ENCODE measurements around the gene SYT2. TPM values are rescaled to one million over a fixed set of nuclear protein-coding genes. Genes with fewer than 3 reads are reported as not detected.
"Not testable (repeated sequence)": the region's sequence is repeated elsewhere in the genome, so short reads cannot be mapped to it uniquely, and the experiment has no call there.

Gene SYT2
- total RNA-seq, 1 experiment from 2014 or later: 0.09 TPM

DNA sequence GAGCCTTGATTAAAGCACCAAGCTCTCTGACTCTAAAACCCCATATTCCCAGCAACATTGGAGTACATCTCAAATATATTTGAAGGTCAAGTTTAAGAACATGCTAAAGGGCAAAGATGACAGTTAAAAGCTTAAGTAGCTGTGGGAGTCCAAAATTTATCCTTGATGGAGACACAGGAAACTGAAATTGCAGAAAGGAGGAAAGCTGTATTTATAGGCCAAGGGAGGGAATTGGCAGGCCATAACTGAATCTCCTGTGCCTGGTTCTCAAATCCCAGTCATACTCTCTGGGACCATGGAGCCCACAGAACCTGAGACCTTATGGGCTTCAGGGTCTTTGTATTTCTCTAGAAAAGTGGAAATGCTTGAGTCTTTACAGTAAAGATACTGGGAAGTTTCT lies 167.8 kb downstream of the SYT2 start:
- H3K36me3 Mint-ChIP-seq (ENCODE audit: insufficient read depth, unreplicated experiment); H3K27me3 Mint-ChIP-seq (ENCODE audit: insufficient read depth, unreplicated experiment); H3K36me3 ChIP-seq (ENCODE audit: control insufficient read depth, insufficient read depth, low read length); intact Hi-C loops (cut with micrococcal nuclease; ENCODE audit: unreplicated experiment); BruUV-seq (replicated peaks); POLR2A ChIA-PET; H3K9me3 Mint-ChIP-seq (ENCODE audit: unreplicated experiment); H3K4me3 Mint-ChIP-seq (ENCODE audit: unreplicated experiment); DNase-seq; H3K27ac Mint-ChIP-seq (ENCODE audit: unreplicated experiment); H3K27me3 ChIP-seq (replicated peaks; ENCODE audit: control insufficient read depth, insufficient read depth, low read length); H3K9me3 ChIP-seq; CTCF ChIA-PET; H3K4me3 ChIP-seq (ENCODE audit: low read depth, low read length): not testable (repeated sequence)
- peaks cover 19% of the 10 kb centered on the region for H3K4me1 ChIP-seq
- peaks cover 35% of the 10 kb centered on the region for H3K4me1 Mint-ChIP-seq (ENCODE audit: low read depth, unreplicated experiment)

- H3K4me3 ChIP-seq (ENCODE audit: low read depth, low read length); intact Hi-C loops (cut with micrococcal nuclease; ENCODE audit: unreplicated experiment); H3K4me3 Mint-ChIP-seq (ENCODE audit: unreplicated experiment); H3K9me3 ChIP-seq; POLR2A ChIA-PET; BruUV-seq (replicated peaks); H3K36me3 ChIP-seq (ENCODE audit: control insufficient read depth, insufficient read depth, low read length); H3K9me3 Mint-ChIP-seq (ENCODE audit: unreplicated experiment); H3K27me3 Mint-ChIP-seq (ENCODE audit: insufficient read depth, unreplicated experiment); DNase-seq; H3K27ac Mint-ChIP-seq (ENCODE audit: unreplicated experiment); H3K27me3 ChIP-seq (replicated peaks; ENCODE audit: control insufficient read depth, insufficient read depth, low read length); H3K36me3 Mint-ChIP-seq (ENCODE audit: insufficient read depth, unreplicated experiment); CTCF ChIA-PET: not testable (repeated sequence)
- H3K4me1 ChIP-seq: peaks cover 19% of the 10 kb centered on the region
- H3K4me1 Mint-ChIP-seq (ENCODE audit: low read depth, unreplicated experiment): peaks cover 29% of the 10 kb centered on the region
Measured at GRCh38 chr1:202540858-202541257, 169.4 kb downstream of the SYT2 start.

Other genes starting within 250 kb of the SYT2 start
- 62.7 and 67.5 TPM in 2 replicates for gene KDM5B, start 98.0 kb upstream of the SYT2 start, total RNA-seq (2022)
- 1.4 TPM in 1 of 2 replicates, not detected in the other for gene PCAT6, start 100.5 kb upstream of the SYT2 start, total RNA-seq (2022)
- 9.2 and 9.6 TPM in 2 replicates for gene RABIF, start 178.7 kb upstream of the SYT2 start, total RNA-seq (2022)
- 23.2 and 23.6 TPM in 2 replicates for gene KLHL12, start 216.8 kb upstream of the SYT2 start, total RNA-seq (2022)
- gene ADIPOR1, start 247.9 kb upstream of the SYT2 start, total RNA-seq (2022): 68.3 and 71.4 TPM in 2 replicates